IMR-90 (cell line): ENCODE data around the gene ERG. TPM values are rescaled to one million over a fixed set of nuclear protein-coding genes. Genes with fewer than 3 reads are reported as not detected.

Experiments used
- ATAC-seq: fragments of 200-7000 bp; cut with Tn5 transposase; 2 replicates; pipeline ENCODE4 v1.9.1; 2020; ENCODE audit warnings: low read depth, mild to moderate bottlenecking, moderate library complexity
- BruUV-seq: library from RNA; stranded (reverse); fragments of 400-500 nt; replicated peaks from 2 replicates; lab custom pipeline; 2021; lab: Mats Ljungman, UMichigan
- CTCF ChIA-PET: fragments of 300-600 bp; formaldehyde crosslinking; extraction: SDS; loops from one replicate; lab custom pipeline; 2021; ENCODE audit warnings: antibody characterized with exemption; lab: Yijun Ruan, JAX
- POLR2A ChIA-PET: fragments of 300-600 bp; sonication (Branson Sonifier 250); formaldehyde crosslinking; loops from one replicate; lab custom pipeline; 2022; ENCODE audit warnings: antibody characterized with exemption; ENCODE audit not compliant: unreplicated experiment; lab: Charles Lee
- DNase-seq: peaks from one replicate; pipeline ENCODE4 v3.0.0; 2013
- H2AFZ ChIP-seq: replicated peaks from 2 replicates; pipeline ENCODE3; 2013; ENCODE audit warnings: low read length, mild to moderate bottlenecking; ENCODE audit not compliant: poor library complexity
- H2AK5ac ChIP-seq: 2 replicates; pipeline ENCODE4 v1.6.1; 2013; ENCODE audit warnings: low read depth, low read length, inconsistent platforms
- H2AK9ac ChIP-seq: replicated peaks from 2 replicates; pipeline ENCODE3; 2013; ENCODE audit warnings: mild to moderate bottlenecking, low read depth, low read length, moderate library complexity; ENCODE audit not compliant: poor library complexity
- H2BK120ac ChIP-seq: 2 replicates; pipeline ENCODE4 v1.6.1; 2013; ENCODE audit warnings: low read depth, low read length, inconsistent platforms
- H2BK15ac ChIP-seq: 3 replicates; pipeline ENCODE4 v1.6.1; 2013; ENCODE audit warnings: low read depth, low read length, inconsistent platforms
- H2BK20ac ChIP-seq: 2 replicates; pipeline ENCODE4 v1.6.1; 2013; ENCODE audit warnings: low read depth, mild to moderate bottlenecking, inconsistent platforms, low read length, moderate library complexity
- H2BK5ac ChIP-seq: 2 replicates; pipeline ENCODE4 v1.6.1; 2013; ENCODE audit warnings: mild to moderate bottlenecking, low read depth, low read length, inconsistent platforms; ENCODE audit not compliant: poor library complexity, severe bottlenecking
- H3K14ac ChIP-seq: replicated peaks from 2 replicates; pipeline ENCODE4 v1.6.1; 2013; ENCODE audit warnings: low read depth, low read length, inconsistent platforms
- H3K18ac ChIP-seq: 2 replicates; pipeline ENCODE4 v1.6.1; 2013; ENCODE audit warnings: low read depth, low read length, control low read depth
- H3K23ac ChIP-seq: 2 replicates; pipeline ENCODE4 v1.6.1; 2013; ENCODE audit warnings: low read depth, low read length, inconsistent platforms
- H3K27ac ChIP-seq: 2 replicates; pipeline ENCODE4 v1.5.1; 2013; ENCODE audit warnings: mild to moderate bottlenecking, control low read depth, low read length; ENCODE audit not compliant: insufficient read depth
- H3K27me3 ChIP-seq: 2 replicates; pipeline ENCODE4 v1.6.1; 2013; ENCODE audit warnings: low read length; ENCODE audit not compliant: control insufficient read depth, insufficient read depth
- H3K36me3 ChIP-seq: 2 replicates; pipeline ENCODE4 v1.6.1; 2013; ENCODE audit warnings: low read length, mixed read lengths; ENCODE audit not compliant: control insufficient read depth, insufficient read depth
- H3K4ac ChIP-seq: 2 replicates; pipeline ENCODE4 v1.6.1; 2013; ENCODE audit warnings: low read depth, low read length, inconsistent platforms
- H3K4me1 ChIP-seq: 2 replicates; pipeline ENCODE4 v1.6.1; 2013; ENCODE audit warnings: low read length, mixed read lengths; ENCODE audit not compliant: control insufficient read depth, insufficient read depth
- H3K4me2 ChIP-seq: 2 replicates; pipeline ENCODE4 v1.6.1; 2013; ENCODE audit warnings: low read depth, mild to moderate bottlenecking, control low read depth, low read length, moderate library complexity
- H3K4me3 ChIP-seq: 2 replicates; pipeline ENCODE4 v1.5.1; 2013; ENCODE audit warnings: low read depth, mild to moderate bottlenecking, control low read depth, low read length, moderate library complexity; ENCODE audit not compliant: insufficient read depth
- H3K56ac ChIP-seq: 2 replicates; pipeline ENCODE4 v1.6.1; 2013; ENCODE audit warnings: low read length, inconsistent platforms; ENCODE audit not compliant: insufficient read depth; ENCODE audit errors: extremely low read depth
- H3K79me1 ChIP-seq, 2 experiments: 2 replicates each; pipeline ENCODE4 v1.6.1; 2013; ENCODE audit warnings: low read length in 2 of 2, inconsistent platforms in 1 of 2, low read depth in 1 of 2
- H3K9ac ChIP-seq: 2 replicates; pipeline ENCODE4 v1.6.1; 2013; ENCODE audit warnings: low read depth, low read length, control low read depth
- H3K9me1 ChIP-seq: 2 replicates; pipeline ENCODE4 v1.6.1; 2013; ENCODE audit warnings: low read length, inconsistent platforms; ENCODE audit not compliant: insufficient read depth
- H3K9me3 ChIP-seq: 2 replicates; pipeline ENCODE4 v1.6.1; 2013; ENCODE audit warnings: low read length; ENCODE audit not compliant: control insufficient read depth, insufficient read depth
- H4K20me1 ChIP-seq: 2 replicates; pipeline ENCODE4 v1.6.1; 2013; ENCODE audit warnings: low read length, inconsistent platforms; ENCODE audit not compliant: insufficient read depth
- H4K5ac ChIP-seq: 2 replicates; pipeline ENCODE4 v1.6.1; 2013; ENCODE audit warnings: mild to moderate bottlenecking, low read depth, low read length, control low read depth
- H4K8ac ChIP-seq, 2 experiments: 2 replicates each; pipeline ENCODE4 v1.6.1; 2013; ENCODE audit warnings: low read depth in 2 of 2, low read length in 2 of 2, control low read depth in 1 of 2, inconsistent platforms in 1 of 2
- H4K91ac ChIP-seq: 2 replicates; pipeline ENCODE4 v1.6.1; 2013; ENCODE audit warnings: low read depth, low read length, inconsistent platforms; ENCODE audit not compliant: insufficient read depth
- BHLHE40 ChIP-seq: fragments of 150-350 bp; IDR thresholded peaks from 2 replicates; pipeline ENCODE4 v1.6.1; 2016; ENCODE audit warnings: mild to moderate bottlenecking, low read depth, low read length
- CEBPB ChIP-seq: IDR thresholded peaks from 2 replicates; pipeline ENCODE4 v1.6.1; 2012; ENCODE audit warnings: low read depth, low read length, improper control_type of control experiment
- CHD1 ChIP-seq: IDR thresholded peaks from 2 replicates; pipeline ENCODE4 v1.6.1; 2012; ENCODE audit warnings: low read depth, low read length, improper control_type of control experiment
- CTCF ChIP-seq: conservative IDR thresholded peaks from 2 replicates; pipeline ENCODE4 v1.5.1; 2012; ENCODE audit warnings: mild to moderate bottlenecking, low read depth, low read length, improper control_type of control experiment
- ELK1 ChIP-seq: fragments of 150-350 bp; IDR thresholded peaks from 2 replicates; pipeline ENCODE4 v1.6.1; 2016; ENCODE audit warnings: low read depth, mild to moderate bottlenecking, low read length, moderate library complexity, borderline replicate concordance
- FOS ChIP-seq: fragments of 150-350 bp; IDR thresholded peaks from 2 replicates; pipeline ENCODE4 v1.6.1; 2016; ENCODE audit warnings: low read depth, low read length
- MAFK ChIP-seq: IDR thresholded peaks from 2 replicates; pipeline ENCODE4 v1.6.1; 2012; ENCODE audit warnings: low read depth, low read length, improper control_type of control experiment
- MAZ ChIP-seq: IDR thresholded peaks from 2 replicates; pipeline ENCODE4 v1.6.1; 2012; ENCODE audit warnings: low read depth, mild to moderate bottlenecking, low read length, improper control_type of control experiment, moderate library complexity, borderline replicate concordance
- MXI1 ChIP-seq: IDR thresholded peaks from 2 replicates; pipeline ENCODE4 v1.6.1; 2012; ENCODE audit warnings: low read depth, mild to moderate bottlenecking, low read length, moderate library complexity, borderline replicate concordance
- NFE2L2 ChIP-seq: fragments of 150-350 bp; IDR thresholded peaks from 2 replicates; pipeline ENCODE4 v1.6.1; 2016; ENCODE audit warnings: low read depth, mild to moderate bottlenecking, low read length
- RAD21 ChIP-seq: IDR thresholded peaks from 2 replicates; pipeline ENCODE4 v1.6.1; 2012; ENCODE audit warnings: low read length, improper control_type of control experiment
- RCOR1 ChIP-seq: IDR thresholded peaks from 2 replicates; pipeline ENCODE4 v1.6.1; 2012; ENCODE audit warnings: mild to moderate bottlenecking, low read length, improper control_type of control experiment; ENCODE audit not compliant: insufficient replicate concordance
- RFX5 ChIP-seq: IDR thresholded peaks from 2 replicates; pipeline ENCODE4 v1.8.0; 2012; ENCODE audit warnings: low read depth, mild to moderate bottlenecking, low read length, moderate library complexity
- SMC3 ChIP-seq: fragments of 150-350 bp; IDR thresholded peaks from 2 replicates; pipeline ENCODE4 v1.6.1; 2016; ENCODE audit warnings: low read depth, mild to moderate bottlenecking, antibody characterized with exemption, low read length, moderate library complexity
- USF2 ChIP-seq: fragments of 150-350 bp; IDR thresholded peaks from 2 replicates; pipeline ENCODE4 v1.6.1; 2017; ENCODE audit warnings: mild to moderate bottlenecking, antibody characterized with exemption, low read length, low read depth
- WGBS, 2 experiments: methylation state at CpG; one replicate each; pipeline versions ENCODE4 v1.1.5 to v1.1.7; 2013; ENCODE audit warnings: missing lambda C conversion rate in 2 of 2; ENCODE audit not compliant: insufficient read length in 1 of 2; ENCODE audit errors: extremely low coverage in 2 of 2; 5-methylcytosine and 5-hydroxymethylcytosine counted together
- dilution Hi-C: fragments of 300-500 bp; cut with HindIII; formaldehyde crosslinking; loops from one replicate; pipeline ENCODE4 v1.14.3; 2018; ENCODE audit warnings: low sequenced_read_pairs; ENCODE audit not compliant: unreplicated experiment
- in situ Hi-C: fragments of 300-500 bp; cut with MboI; formaldehyde crosslinking; loops from 3 replicates; pipeline ENCODE4 v1.14.3; 2019; ENCODE audit warnings: low sequenced_read_pairs, inconsistent platforms, mixed read lengths
- intact Hi-C: fragments of 100-400 bp; cut with micrococcal nuclease; formaldehyde crosslinking; loops from 2 replicates; pipeline ENCODE4 v1.10.0; 2022
- polyA plus RNA-seq, 3 experiments: library from polyadenylated mRNA; depleted of rRNA; stranded (reverse); fragments of >200 nt; gene quantifications; 2 replicates each; pipeline ENCODE4 v1.2.3, GENCODE V29; 2012; ENCODE audit warnings: low replicate concordance in 1 of 3
- total RNA-seq: library from RNA; depleted of rRNA; stranded (reverse); fragments of >200 nt; gene quantifications from 2 replicates; pipeline ENCODE4 v1.2.3, GENCODE V29; 2012

The ERG gene
- total and polyA plus RNA-seq, 2 of the 4 experiments (the other 2 are of a cell fraction) = not detected

- H2AK9ac ChIP-seq = no peak overlapping the region
- H3K27ac ChIP-seq = no peak overlapping the region
- H3K9me3 ChIP-seq = no peaks in the 10 kb centered on the region
- no peak overlapping the region for H2BK5ac ChIP-seq
- no peak overlapping the region for H3K9ac ChIP-seq
- POLR2A ChIA-PET = no interaction called here
- H3K79me1 ChIP-seq = no peaks in the 10 kb centered on the region
- H2BK20ac ChIP-seq = no peak overlapping the region
- no peak overlapping the region for H4K8ac ChIP-seq
- H3K4me1 ChIP-seq = no peaks in the 10 kb centered on the region
- no peak overlapping the region for H4K91ac ChIP-seq
- BruUV-seq = no TSS peak
- no peak overlapping the region for H3K14ac ChIP-seq
- intact Hi-C loops = no loop called here
- H3K4me2 ChIP-seq = no peak overlapping the region
- no peak overlapping the region for H2AFZ ChIP-seq
- DNase-seq (no peak), ATAC-seq (no peak)
- no peak overlapping the region for H3K18ac ChIP-seq
- no peak overlapping the region for H2BK15ac ChIP-seq
- H3K4ac ChIP-seq = no peak overlapping the region
- H3K23ac ChIP-seq = no peak overlapping the region
- peaks cover 22% of the 10 kb centered on the region for H3K27me3 ChIP-seq
- H3K56ac ChIP-seq = no peak overlapping the region
- H3K9me1 ChIP-seq = no peaks in the 10 kb centered on the region
- WGBS, 2 experiments = 35% methylated on average over 4 of the region's 7 CpGs; no CpG with 5 or more reads in 1 of the 2 experiments
- H3K4me3 ChIP-seq = no peak overlapping the region
- TF ChIP-seq USF2 (no peak), SMC3 (no peak), ELK1 (no peak), FOS (no peak), RFX5 (no peak), RCOR1 (no peak), MAFK (no peak), MXI1 (no peak), CHD1 (no peak), BHLHE40 (no peak), RAD21 (no peak), MAZ (no peak), CTCF (no peak), CEBPB (no peak), NFE2L2 (no peak)
- H4K5ac ChIP-seq = no peak overlapping the region
- H2BK120ac ChIP-seq = no peak overlapping the region
- in situ Hi-C loops = no loop called here
- no peaks in the 10 kb centered on the region for H4K20me1 ChIP-seq
- H3K36me3 ChIP-seq = no peaks in the 10 kb centered on the region
- dilution Hi-C loops = no loop called here
- CTCF ChIA-PET = no interaction called here
- no peak overlapping the region for H2AK5ac ChIP-seq
Measured at GRCh38 chr21:38474124-38474523, 24.2 kb downstream of the ERG start.
